CD4-positive, alpha-beta T cell (primary cell): ENCODE results near the gene FBXO21. TPM values are rescaled to one million over a fixed set of nuclear protein-coding genes. Genes with fewer than 3 reads are reported as not detected.
A peak's percentile ranks its signal among the peaks of the same experiment; 100 is the strongest.
"Not testable (repeated sequence)": the region's sequence is repeated elsewhere in the genome, so short reads cannot be mapped to it uniquely, and the experiment has no call there.

Experiments
- ATAC-seq: fragments of 200-7000 bp; cut with Tn5 transposase; one replicate; pipeline ENCODE4 v1.10.0; 2022; ENCODE audit warnings: mild to moderate bottlenecking; ENCODE audit not compliant: poor library complexity
- CTCF ChIA-PET: fragments of 350-600 bp; sonication (Branson Sonifier 250); formaldehyde crosslinking; loops from one replicate; lab custom pipeline; 2021; ENCODE audit warnings: antibody characterized with exemption, inconsistent platforms; lab: Charles Lee
- POLR2A ChIA-PET: fragments of 350-600 bp; sonication (Branson Sonifier 250); formaldehyde crosslinking; loops from one replicate; lab custom pipeline; 2021; ENCODE audit warnings: antibody characterized with exemption, inconsistent platforms; lab: Charles Lee
- DNase-seq, 14 experiments: peaks; one replicate each; pipeline ENCODE4 v3.0.0-alpha.2; 2013 to 2020; ENCODE audit warnings: mixed read lengths in 2 of 14
- H3K27ac ChIP-seq, 2 donors: one replicate each; pipeline versions ENCODE4 v1.5.1 to v1.7.0; 2013; ENCODE audit warnings: low read length in 2 of 2, low read depth in 1 of 2, mild to moderate bottlenecking in 1 of 2
- H3K27me3 ChIP-seq, 2 experiments: 1 replicate in 1 of 2; 2 replicates in 1 of 2; pipeline versions ENCODE4 v1.6.1 to v1.7.0; 2013; ENCODE audit warnings: low read length in 2 of 2, control low read depth in 1 of 2, mild to moderate bottlenecking in 1 of 2, moderate library complexity in 1 of 2; ENCODE audit not compliant: insufficient read depth in 2 of 2, control insufficient read depth in 1 of 2
- H3K36me3 ChIP-seq: one replicate; pipeline ENCODE4 v1.6.1; 2013; ENCODE audit warnings: low read length, control low read depth; ENCODE audit not compliant: insufficient read depth
- H3K4me1 ChIP-seq: one replicate; pipeline ENCODE4 v1.6.1; 2013; ENCODE audit warnings: low read length, control low read depth; ENCODE audit not compliant: insufficient read depth
- H3K4me3 ChIP-seq: one replicate; pipeline ENCODE4 v1.5.1; 2013; ENCODE audit warnings: mild to moderate bottlenecking, low read length, moderate library complexity
- H3K9me3 ChIP-seq, 2 experiments: 1 replicate in 1 of 2; 2 replicates in 1 of 2; pipeline versions ENCODE4 v1.6.1 to v1.7.0; 2013; ENCODE audit warnings: low read length in 2 of 2, mild to moderate bottlenecking in 2 of 2, control low read depth in 1 of 2, moderate library complexity in 1 of 2; ENCODE audit not compliant: control insufficient read depth in 1 of 2, insufficient read depth in 1 of 2
- H3K27ac Mint-ChIP-seq: one replicate; pipeline ENCODE4 v1.8.0; 2020; ENCODE audit warnings: mixed read lengths
- H3K27me3 Mint-ChIP-seq: one replicate; pipeline ENCODE4 v1.8.0; 2021; ENCODE audit warnings: mixed read lengths
- H3K36me3 Mint-ChIP-seq: one replicate; pipeline ENCODE4 v1.8.0; 2021; ENCODE audit warnings: low read depth, mixed read lengths
- H3K4me1 Mint-ChIP-seq: one replicate; pipeline ENCODE4 v1.8.0; 2021; ENCODE audit warnings: low read depth, mixed read lengths
- H3K4me3 Mint-ChIP-seq: one replicate; pipeline ENCODE4 v1.8.0; 2020; ENCODE audit warnings: mild to moderate bottlenecking, mixed read lengths
- H3K9me3 Mint-ChIP-seq: one replicate; pipeline ENCODE4 v1.8.0; 2020; ENCODE audit warnings: mixed read lengths
- intact Hi-C, 2 experiments: fragments of 100-400 bp; cut with DNase I in 1 of 2; cut with micrococcal nuclease in 1 of 2; formaldehyde crosslinking; loops; one replicate each; pipeline versions ENCODE4 v1.15.1 to v1.9.0; 2023 to 2025; cut with DNase I, micrococcal nuclease
- total RNA-seq, 174 experiments: library from RNA in 2 of 174; stranded (reverse) in 2 of 174; gene quantifications; one replicate each; pipeline ENCODE4 v1.2.3 and lab custom pipeline; 2021 to 2026
- TF ChIP-seq, protein P1 (sequence below): fragments of 200-600 bp; IDR thresholded peaks from one replicate; pipeline ENCODE4 v1.8.0; 2022; ENCODE audit warnings: antibody characterized with exemption, mild to moderate bottlenecking

Gene FBXO21
- total RNA-seq, 2 experiments from 2014 or later: 67.7 to 67.9 TPM

DNA sequence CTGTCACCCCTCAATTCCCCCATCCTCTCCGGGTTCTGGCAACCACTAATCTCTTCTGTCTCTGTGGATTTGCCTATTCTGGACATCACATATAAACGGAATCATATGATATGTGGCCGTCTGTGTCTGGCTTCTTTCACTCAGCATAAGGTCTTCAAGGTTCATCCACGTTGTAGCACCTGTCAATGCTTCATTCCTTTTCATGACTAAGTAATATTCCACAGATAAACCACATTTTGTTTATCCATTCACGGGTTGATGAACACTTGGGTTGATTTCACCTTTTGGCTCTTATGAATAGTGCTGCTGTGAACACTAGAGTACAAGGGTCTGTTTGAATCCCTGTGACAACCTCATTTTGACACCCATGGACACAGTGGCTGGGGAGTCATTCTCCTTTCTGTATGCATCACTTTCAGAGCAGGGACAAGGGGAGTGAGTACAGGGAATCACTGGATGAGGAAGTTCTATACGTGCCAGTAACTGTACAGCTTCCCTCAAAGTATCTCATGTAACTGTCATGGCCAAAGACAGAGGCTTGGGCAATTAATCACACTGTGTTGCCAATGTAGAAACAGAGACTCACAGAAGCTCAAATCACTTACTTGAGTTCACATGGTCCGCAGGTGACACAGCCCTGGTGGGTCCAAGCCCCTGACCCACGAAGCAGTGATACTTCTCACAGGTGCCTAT lies 80.2 kb downstream of the FBXO21 start:
- CTCF ChIA-PET: no interaction called here
- no peak overlapping the region for H3K27ac ChIP-seq
- no peak overlapping the region for H3K4me3 Mint-ChIP-seq

DNA sequence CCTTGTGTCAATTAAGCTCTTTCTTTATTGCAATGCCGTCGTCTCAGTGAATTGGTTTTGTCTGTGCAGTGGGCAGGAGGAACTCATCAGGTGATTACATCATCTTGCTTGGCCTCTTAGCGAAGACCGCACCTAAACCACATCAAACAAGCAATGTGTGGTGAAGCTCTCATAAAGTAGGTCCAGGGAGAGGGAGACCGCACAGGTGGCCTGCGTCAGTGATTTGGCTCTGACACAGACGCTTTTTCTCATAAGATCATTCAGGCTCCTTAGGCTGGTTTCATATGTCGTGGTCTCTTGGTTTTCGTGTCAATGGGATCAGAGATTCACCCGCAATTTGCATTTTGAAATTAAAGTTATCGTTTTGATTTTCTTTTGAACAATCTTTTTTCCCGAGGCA lies 84.4 kb downstream of the FBXO21 start:
- intact Hi-C loops: no loop called here
- Mint-ChIP-seq H3K27me3 (no peaks in the 10 kb centered on the region), H3K4me1 (peaks cover 8% of the 10 kb centered on the region), H3K9me3 (no peaks in the 10 kb centered on the region), H3K36me3 (no peaks in the 10 kb centered on the region), H3K27ac (peak overlapping the region; percentile 40), H3K4me3 (peak overlapping the region; percentile 55)
- Histone ChIP-seq H3K4me3 (no peak overlapping the region), H3K4me1 (peaks cover 11% of the 10 kb centered on the region), H3K36me3 (no peaks in the 10 kb centered on the region), H3K27me3 (peaks cover 0 to 2% of the 10 kb centered on the region in 2 experiments), H3K9me3 (no peaks in the 10 kb centered on the region), H3K27ac (no peak overlapping the region)
- ATAC-seq (peak; percentile 88), DNase-seq (peak in 9 of 14 experiments; percentile 3 to 85 (median 35))
- POLR2A ChIA-PET: no interaction called here
- TF ChIP-seq, protein P1, sequence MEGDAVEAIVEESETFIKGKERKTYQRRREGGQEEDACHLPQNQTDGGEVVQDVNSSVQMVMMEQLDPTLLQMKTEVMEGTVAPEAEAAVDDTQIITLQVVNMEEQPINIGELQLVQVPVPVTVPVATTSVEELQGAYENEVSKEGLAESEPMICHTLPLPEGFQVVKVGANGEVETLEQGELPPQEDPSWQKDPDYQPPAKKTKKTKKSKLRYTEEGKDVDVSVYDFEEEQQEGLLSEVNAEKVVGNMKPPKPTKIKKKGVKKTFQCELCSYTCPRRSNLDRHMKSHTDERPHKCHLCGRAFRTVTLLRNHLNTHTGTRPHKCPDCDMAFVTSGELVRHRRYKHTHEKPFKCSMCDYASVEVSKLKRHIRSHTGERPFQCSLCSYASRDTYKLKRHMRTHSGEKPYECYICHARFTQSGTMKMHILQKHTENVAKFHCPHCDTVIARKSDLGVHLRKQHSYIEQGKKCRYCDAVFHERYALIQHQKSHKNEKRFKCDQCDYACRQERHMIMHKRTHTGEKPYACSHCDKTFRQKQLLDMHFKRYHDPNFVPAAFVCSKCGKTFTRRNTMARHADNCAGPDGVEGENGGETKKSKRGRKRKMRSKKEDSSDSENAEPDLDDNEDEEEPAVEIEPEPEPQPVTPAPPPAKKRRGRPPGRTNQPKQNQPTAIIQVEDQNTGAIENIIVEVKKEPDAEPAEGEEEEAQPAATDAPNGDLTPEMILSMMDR: no peak
- CTCF ChIA-PET: no interaction called here

More for the DNA sequence above, 80.2 kb downstream of the FBXO21 start:
- Histone ChIP-seq H3K36me3 (no peaks in the 10 kb centered on the region), H3K4me1 (peaks cover 11% of the 10 kb centered on the region), H3K4me3 (no peak overlapping the region), H3K27me3 (no peaks in the 10 kb centered on the region), H3K9me3 (peaks cover 0 to 5% of the 10 kb centered on the region in 2 experiments)
- H3K36me3 Mint-ChIP-seq: no peaks in the 10 kb centered on the region
- DNase-seq (no peak), ATAC-seq (no peak)
- no peaks in the 10 kb centered on the region for H3K9me3 Mint-ChIP-seq
- intact Hi-C loops: no loop called here
- peaks cover 8% of the 10 kb centered on the region for H3K4me1 Mint-ChIP-seq
- TF ChIP-seq, protein P1: no peak
- POLR2A ChIA-PET: no interaction called here
- no peaks in the 10 kb centered on the region for H3K27me3 Mint-ChIP-seq
- H3K27ac Mint-ChIP-seq: no peak overlapping the region

DNA sequence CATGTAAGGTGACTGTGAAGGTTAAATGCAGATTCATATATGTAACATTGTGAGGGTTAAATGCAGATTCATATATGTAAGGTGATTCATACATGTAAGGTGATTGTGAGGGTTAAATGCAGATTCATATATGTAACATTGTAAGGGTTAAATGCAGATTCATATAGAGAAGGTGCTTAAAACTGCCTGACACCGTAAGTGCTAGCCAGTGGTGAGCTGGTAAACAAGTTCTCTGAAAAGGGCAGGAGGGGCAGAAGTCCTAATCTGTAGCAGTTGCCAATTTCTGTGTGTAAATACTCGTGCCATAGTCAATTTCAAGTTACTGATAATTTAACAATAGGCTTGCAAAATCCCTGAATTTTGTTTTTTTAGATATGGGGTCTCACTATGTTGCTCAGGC lies 86.3 kb downstream of the FBXO21 start:
- intact Hi-C loops: not testable (repeated sequence)

More for the DNA sequence above, 86.3 kb downstream of the FBXO21 start:
- DNase-seq, H3K36me3 Mint-ChIP-seq, H3K4me3 ChIP-seq, H3K27me3 ChIP-seq, CTCF ChIA-PET, H3K27me3 Mint-ChIP-seq, H3K4me1 Mint-ChIP-seq, H3K27ac ChIP-seq, H3K9me3 ChIP-seq, ATAC-seq, H3K9me3 Mint-ChIP-seq, POLR2A ChIA-PET, H3K36me3 ChIP-seq, H3K4me3 Mint-ChIP-seq, H3K27ac Mint-ChIP-seq: not testable (repeated sequence)
- H3K4me1 ChIP-seq: peaks cover 17% of the 10 kb centered on the region
